Testis (tissue), 3 donors: ENCODE measurements around the gene NFATC1. TPM values are rescaled to one million over a fixed set of nuclear protein-coding genes. Genes with fewer than 3 reads are reported as not detected.

ENCODE experiments used
- DNase-seq: peaks from one replicate; pipeline ENCODE4 v3.0.0-alpha.2; 2019
- H3K27ac ChIP-seq, 2 donors: fragments of 200-600 bp; sonication (generic); one replicate each; pipeline ENCODE4 v1.5.1; 2019
- H3K27me3 ChIP-seq: fragments of 200-600 bp; sonication (generic); one replicate; pipeline ENCODE4 v1.5.1; 2019
- H3K36me3 ChIP-seq: fragments of 200-600 bp; sonication (generic); one replicate; pipeline ENCODE4 v1.5.1; 2017; ENCODE audit warnings: low read depth; ENCODE audit errors: missing control alignments
- H3K4me1 ChIP-seq: fragments of 200-600 bp; sonication (generic); one replicate; pipeline ENCODE4 v1.5.1; 2019
- H3K4me3 ChIP-seq, 2 donors: fragments of 200-600 bp; sonication (generic); one replicate each; pipeline ENCODE4 v1.5.1; 2017 to 2019
- H3K9me3 ChIP-seq: fragments of 200-600 bp; sonication (generic); one replicate; pipeline ENCODE4 v1.5.1; 2017
- CTCF ChIP-seq, 3 experiments: fragments of 450-650 bp in 2 of 3; fragments of 200-600 bp in 1 of 3; sonication (generic) in 1 of 3; IDR thresholded peaks; one replicate each; pipeline ENCODE4 v1.5.1; 2016 to 2019; ENCODE audit warnings: antibody characterized with exemption in 3 of 3, mild to moderate bottlenecking in 2 of 3, moderate library complexity in 1 of 3
- POLR2A ChIP-seq: fragments of 450-650 bp; IDR thresholded peaks from one replicate; pipeline ENCODE4 v1.6.1; 2017; ENCODE audit warnings: antibody characterized with exemption, mild to moderate bottlenecking, moderate library complexity
- WGBS, 2 donors: methylation state at CpG; one replicate each; pipeline ENCODE4 v1.1.5; 2018; 5-methylcytosine and 5-hydroxymethylcytosine counted together
- intact Hi-C: fragments of 100-400 bp; cut with DNase I; formaldehyde crosslinking; loops from one replicate; pipeline ENCODE4 v1.15.1; 2023; ENCODE audit warnings: low total_unique reads
- polyA plus RNA-seq: library from polyadenylated mRNA; stranded (reverse); fragments of 350-450 nt; fragmentation: Illumina TruSeq; extraction: RNeasy Lipid Tissue Mini Kit (QIAGEN cat#74804); gene quantifications from one replicate; pipeline ENCODE4 v1.2.3, GENCODE V29; 2014; ENCODE audit warnings: low read depth, low replicate concordance; ENCODE audit not compliant: insufficient read depth
- total RNA-seq, 2 donors: library from RNA; depleted of rRNA; stranded (reverse); fragments of >200 nt; gene quantifications; one replicate each; pipeline ENCODE4 v1.2.3, GENCODE V29; 2016

Gene NFATC1
- total and polyA plus RNA-seq, 3 donors from 2014 or later, result 22.2 to 28.1 (median 27.5) TPM

- Histone ChIP-seq H3K9me3 (no peaks in the 10 kb centered on the region), H3K27ac (no peak overlapping the region), H3K4me1 (no peaks in the 10 kb centered on the region), H3K4me3 (peak overlapping the region in 1 of 2 donors; percentile 21), H3K27me3 (no peaks in the 10 kb centered on the region), H3K36me3 (no peaks in the 10 kb centered on the region)
- intact Hi-C loops, result no loop called here
- TF ChIP-seq POLR2A (no peak), CTCF (IDR thresholded peaks at IDR 0.05) (peak; percentile 82 to 96 (median 94))
- DNase-seq, result peak; percentile 87
- 42 to 53% methylated on average over 29 to 47 of the region's 48 CpGs for WGBS, 2 donors
These were observed 17.0 kb upstream of the NFATC1 start for GRCh38 chr18:79378536-79379250.

DNA sequence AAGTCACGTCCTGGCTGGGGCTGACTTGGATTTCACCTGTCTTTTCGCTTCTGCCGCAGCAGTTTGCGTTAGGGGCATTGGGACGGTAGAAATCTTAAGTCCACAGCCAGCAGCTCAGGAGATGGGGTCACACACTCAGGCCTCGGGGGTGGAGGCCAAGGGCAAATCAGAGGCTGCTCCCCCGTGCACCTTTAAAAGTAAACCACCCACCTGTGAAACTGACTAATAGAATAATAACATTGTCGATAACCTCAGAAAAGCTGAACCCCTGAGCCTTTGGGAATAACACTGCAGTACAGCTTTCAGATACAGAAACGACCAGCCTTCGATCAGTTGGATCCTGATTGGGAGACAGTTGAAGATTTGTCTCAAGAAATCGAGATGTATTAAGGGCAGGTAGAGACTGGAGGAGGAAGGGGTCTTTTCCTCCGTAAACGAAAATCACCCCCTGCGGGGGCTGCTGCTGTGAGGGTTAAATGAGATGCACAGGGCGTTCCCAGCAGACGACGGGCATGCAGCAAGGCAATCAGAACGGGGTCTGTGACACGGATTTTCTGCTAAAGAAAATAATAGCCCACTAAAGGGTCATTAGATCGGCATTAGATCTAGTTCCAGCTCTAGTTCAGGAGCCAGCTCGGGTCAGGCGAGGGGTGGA, 16.4 kb upstream of the NFATC1 start:
- intact Hi-C loops, result no loop called here
- no peaks in the 10 kb centered on the region for H3K36me3 ChIP-seq
- no peak overlapping the region for H3K27ac ChIP-seq

DNA sequence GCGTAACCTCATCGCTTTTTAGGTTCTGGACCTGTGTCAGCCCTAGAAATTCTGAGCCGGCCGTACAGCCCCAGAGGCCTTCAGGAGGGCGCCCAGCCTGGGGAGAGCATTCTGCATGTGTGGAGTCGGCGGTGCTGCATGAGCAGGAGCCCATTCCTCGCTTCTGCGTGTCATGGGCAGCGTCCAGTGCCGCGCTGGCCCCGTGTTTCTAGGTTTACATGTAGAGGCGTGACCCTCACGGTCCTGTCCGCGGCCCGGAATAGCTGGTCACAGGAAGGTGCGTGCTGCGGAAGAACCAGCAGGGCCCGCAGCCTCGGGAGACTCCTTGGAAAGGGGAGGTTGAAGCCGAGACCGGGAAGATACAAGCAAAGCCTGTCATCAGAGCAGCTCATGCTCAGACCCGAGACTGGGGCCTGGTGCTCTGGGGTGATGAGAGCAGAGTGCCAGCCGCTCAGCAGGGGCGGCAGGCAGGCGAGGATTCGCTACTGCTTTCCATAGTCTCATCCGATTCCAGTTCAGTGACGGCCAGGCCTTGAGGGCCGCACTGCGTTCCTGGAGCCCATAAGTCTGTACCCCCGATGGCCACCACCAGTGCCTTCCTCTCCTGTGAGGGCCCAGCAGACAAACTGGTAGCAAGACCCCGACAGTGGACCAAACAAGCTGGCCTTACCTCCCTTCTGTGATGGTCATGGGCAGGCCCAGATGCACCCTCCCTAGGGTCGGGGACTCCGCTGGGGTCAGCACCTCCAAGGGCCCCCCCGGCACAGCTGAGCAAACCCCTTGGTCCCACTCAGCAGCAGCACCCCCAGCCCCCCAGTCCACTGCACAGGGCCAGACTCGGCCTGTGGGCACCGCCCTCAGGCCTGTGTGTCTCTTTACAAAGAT, 15.6 kb upstream of the NFATC1 start:
- no peak overlapping the region for H3K4me3 ChIP-seq
- WGBS, 2 donors, result 74 to 76% methylated on average over 15 to 40 of the region's 40 CpGs
- H3K27ac ChIP-seq, result no peak overlapping the region
- DNase-seq, result peak; percentile 14
- no peaks in the 10 kb centered on the region for H3K9me3 ChIP-seq
- no peaks in the 10 kb centered on the region for H3K4me1 ChIP-seq
- no peaks in the 10 kb centered on the region for H3K27me3 ChIP-seq
- TF ChIP-seq POLR2A (no peak), CTCF (IDR thresholded peaks at IDR 0.05) (no peak)
- no peaks in the 10 kb centered on the region for H3K36me3 ChIP-seq
- intact Hi-C loops, result loop anchor here (5.0 kb wide), 2 partner anchors 147 to 262 kb away; no protein-coding TSS in a partner anchor

More for the DNA sequence above, 16.4 kb upstream of the NFATC1 start:
- no peak for TF ChIP-seq POLR2A
- peak in 1 of 3 experiments; percentile 19 for TF ChIP-seq CTCF (IDR thresholded peaks at IDR 0.05)
- H3K27me3 ChIP-seq, result no peaks in the 10 kb centered on the region
- no peaks in the 10 kb centered on the region for H3K4me1 ChIP-seq
- H3K9me3 ChIP-seq, result no peaks in the 10 kb centered on the region
- H3K4me3 ChIP-seq, result peak overlapping the region in 1 of 2 donors; percentile 21
- peak; percentile 14 for DNase-seq
- 51 to 56% methylated on average over 22 of the region's 22 CpGs for WGBS, 2 donors

GRCh38 chr18:79380816-79381806, 14.6 kb upstream of the NFATC1 start:
- Histone ChIP-seq H3K9me3 (no peaks in the 10 kb centered on the region), H3K27me3 (no peaks in the 10 kb centered on the region), H3K36me3 (no peaks in the 10 kb centered on the region), H3K27ac (no peak overlapping the region), H3K4me3 (no peak overlapping the region), H3K4me1 (no peaks in the 10 kb centered on the region)
- DNase-seq, result peak; percentile 79
- intact Hi-C loops, result loop anchor here (5.0 kb wide), 2 partner anchors 146 to 261 kb away; no protein-coding TSS in a partner anchor
- TF ChIP-seq POLR2A (no peak), CTCF (IDR thresholded peaks at IDR 0.05) (peak; percentile 63 to 87 (median 81))
- WGBS, 2 donors, result 64 to 85% methylated on average over 18 to 30 of the region's 30 CpGs
